WTC11 (cell line): Measurements from ENCODE around the gene SLC13A5. TPM values are rescaled to one million over a fixed set of nuclear protein-coding genes. Genes with fewer than 3 reads are reported as not detected.

Source experiments
- ATAC-seq: fragments of 200-7000 bp; cut with Tn5 transposase; 2 replicates; pipeline ENCODE4 v1.10.0; 2021; ENCODE audit warnings: mild to moderate bottlenecking, moderate library complexity
- CTCF ChIA-PET: fragments of 300-600 bp; sonication (Branson Sonifier 250); formaldehyde crosslinking; loops from one replicate; lab custom pipeline; 2021; ENCODE audit warnings: antibody characterized with exemption; lab: Charles Lee
- POLR2A ChIA-PET: fragments of 350-600 bp; sonication (Branson Sonifier 250); formaldehyde crosslinking; loops from one replicate; lab custom pipeline; 2021; ENCODE audit warnings: antibody characterized with exemption; lab: Charles Lee
- DNase-seq: peaks from one replicate; pipeline ENCODE4 v3.0.0; 2021; ENCODE audit warnings: low spot score
- H3K27ac Mint-ChIP-seq: 2 replicates; pipeline ENCODE4 v1.8.0; 2021; ENCODE audit warnings: mixed read lengths
- H3K27me3 Mint-ChIP-seq: 2 replicates; pipeline ENCODE4 v1.8.0; 2021; ENCODE audit warnings: low read depth, mild to moderate bottlenecking, moderate library complexity, mixed read lengths
- H3K36me3 Mint-ChIP-seq: 2 replicates; pipeline ENCODE4 v1.8.0; 2021; ENCODE audit warnings: mixed read lengths
- H3K4me1 Mint-ChIP-seq: 2 replicates; pipeline ENCODE4 v1.8.0; 2022; ENCODE audit warnings: mixed read lengths
- H3K4me3 Mint-ChIP-seq: 2 replicates; pipeline ENCODE4 v1.8.0; 2021; ENCODE audit warnings: mild to moderate bottlenecking, moderate library complexity, mixed read lengths
- H3K9me3 Mint-ChIP-seq: 2 replicates; pipeline ENCODE4 v1.8.0; 2021; ENCODE audit warnings: mixed read lengths
- CBFB ChIP-seq: sonication (generic); formaldehyde crosslinking; IDR thresholded peaks from 2 replicates; pipeline ENCODE4 v1.8.1; 2022; ENCODE audit warnings: mild to moderate bottlenecking, low read depth, missing genetic modification reagents
- ESRRA ChIP-seq: sonication (generic); formaldehyde crosslinking; IDR thresholded peaks from 2 replicates; pipeline ENCODE4 v1.8.1; 2022; ENCODE audit warnings: mild to moderate bottlenecking, missing genetic modification reagents, borderline replicate concordance
- FOXP1 ChIP-seq: sonication (generic); formaldehyde crosslinking; IDR thresholded peaks from 2 replicates; pipeline ENCODE4 v1.8.0; 2022; ENCODE audit warnings: missing genetic modification reagents, mild to moderate bottlenecking, moderate library complexity, borderline replicate concordance
- GABPB1 ChIP-seq: sonication (generic); formaldehyde crosslinking; IDR thresholded peaks from 2 replicates; pipeline ENCODE4 v1.8.1; 2023; ENCODE audit warnings: mild to moderate bottlenecking, missing genetic modification reagents
- PRRX2 ChIP-seq: fragments of 250-450 bp; sonication (Bioruptor Pico); IDR thresholded peaks from 2 replicates; pipeline ENCODE4 v1.8.0; 2021; ENCODE audit warnings: mild to moderate bottlenecking
- SMAD4 ChIP-seq: sonication (generic); formaldehyde crosslinking; IDR thresholded peaks from 2 replicates; pipeline ENCODE4 v1.8.0; 2022; ENCODE audit warnings: mild to moderate bottlenecking, missing genetic modification reagents
- TCF7 ChIP-seq: sonication (generic); formaldehyde crosslinking; IDR thresholded peaks from 2 replicates; pipeline ENCODE4 v1.8.0; 2022; ENCODE audit warnings: mild to moderate bottlenecking, low read depth, missing genetic modification reagents, moderate library complexity
- TP53 ChIP-seq: sonication (generic); formaldehyde crosslinking; IDR thresholded peaks from 2 replicates; pipeline ENCODE4 v1.8.1; 2023; ENCODE audit warnings: mild to moderate bottlenecking, missing genetic modification reagents
- ZBTB21 ChIP-seq: sonication (generic); formaldehyde crosslinking; IDR thresholded peaks from 2 replicates; pipeline ENCODE4 v1.8.1; 2023; ENCODE audit warnings: mild to moderate bottlenecking, missing genetic modification reagents, borderline replicate concordance
- ZNF219 ChIP-seq: sonication (generic); formaldehyde crosslinking; IDR thresholded peaks from 2 replicates; pipeline ENCODE4 v1.8.0; 2023; ENCODE audit warnings: missing genetic modification reagents, mild to moderate bottlenecking, borderline replicate concordance
- ZNF232 ChIP-seq: sonication (generic); formaldehyde crosslinking; IDR thresholded peaks from 2 replicates; pipeline ENCODE4 v1.8.0; 2022; ENCODE audit warnings: mild to moderate bottlenecking, missing genetic modification reagents
- total RNA-seq: library from RNA; stranded (reverse); gene quantifications from 3 replicates; pipeline ENCODE4 v1.2.3, GENCODE V29; 2021
- TF ChIP-seq, protein P1 (sequence below): sonication (generic); formaldehyde crosslinking; IDR thresholded peaks from 2 replicates; pipeline ENCODE4 v1.8.0; 2022; ENCODE audit warnings: mild to moderate bottlenecking, missing genetic modification reagents
- TF ChIP-seq, protein P2 (sequence below): fragments of 250-450 bp; sonication (Bioruptor Pico); IDR thresholded peaks from 2 replicates; pipeline ENCODE4 v1.8.0; 2021; ENCODE audit warnings: mild to moderate bottlenecking
- TF ChIP-seq, protein P3 (sequence below): sonication (generic); formaldehyde crosslinking; conservative IDR thresholded peaks from 2 replicates; pipeline ENCODE4 v1.8.1; 2022; ENCODE audit warnings: mild to moderate bottlenecking, missing genetic modification reagents
- TF ChIP-seq, protein P4 (sequence below): sonication (generic); formaldehyde crosslinking; conservative IDR thresholded peaks from 2 replicates; pipeline ENCODE4 v1.8.1; 2023; ENCODE audit warnings: mild to moderate bottlenecking, low read depth, missing genetic modification reagents, moderate library complexity
- TF ChIP-seq, protein P5 (sequence below): fragments of 250-450 bp; sonication (Bioruptor Pico); conservative IDR thresholded peaks from 2 replicates; pipeline ENCODE4 v1.9.0; 2021; ENCODE audit warnings: mild to moderate bottlenecking
- TF ChIP-seq, protein P6 (sequence below): sonication (generic); formaldehyde crosslinking; IDR thresholded peaks from 2 replicates; pipeline ENCODE4 v1.8.1; 2022; ENCODE audit warnings: mild to moderate bottlenecking, missing genetic modification reagents, moderate library complexity, borderline replicate concordance
- TF ChIP-seq, protein P7 (sequence below): sonication (generic); formaldehyde crosslinking; IDR thresholded peaks from 2 replicates; pipeline ENCODE4 v1.8.0; 2023; ENCODE audit warnings: missing genetic modification reagents, mild to moderate bottlenecking, borderline replicate concordance
- TF ChIP-seq, protein P8 (sequence below): sonication (generic); formaldehyde crosslinking; IDR thresholded peaks from 2 replicates; pipeline ENCODE4 v1.8.1; 2022; ENCODE audit warnings: mild to moderate bottlenecking, moderate library complexity, missing genetic modification reagents

SLC13A5 gene
- total RNA-seq, 1 experiment from 2014 or later = 1.8 TPM

DNA sequence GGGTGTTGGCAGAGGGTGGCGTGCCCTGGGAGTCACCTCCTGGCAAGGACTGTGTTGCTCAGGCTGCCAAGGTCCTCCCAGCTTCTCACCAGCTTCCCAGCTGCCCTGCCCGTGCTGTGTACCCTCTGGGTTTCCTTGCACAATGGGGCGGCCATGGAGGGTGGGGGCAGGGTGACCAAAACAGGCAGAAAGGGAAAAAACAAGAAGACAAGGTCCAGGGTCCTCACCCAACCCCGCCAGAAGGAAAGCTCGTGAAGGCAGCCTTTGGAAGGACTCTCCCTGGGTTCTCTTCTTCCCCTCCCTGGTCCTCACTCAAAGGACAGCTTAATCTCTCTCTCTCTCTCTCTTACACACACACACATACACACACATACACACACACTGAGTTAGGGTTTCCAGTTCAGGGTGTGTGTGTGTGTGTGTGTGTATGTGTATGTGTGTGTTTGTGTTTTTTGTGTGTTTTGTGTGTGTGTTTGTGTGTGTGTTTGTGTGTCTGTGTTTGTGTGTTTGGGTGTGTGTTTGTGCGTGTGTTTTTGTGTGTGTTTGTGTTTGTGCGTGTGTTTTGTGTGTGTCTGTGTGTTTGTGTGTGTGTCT lies 2.0 kb downstream of the SLC13A5 start:
- Mint-ChIP-seq H3K9me3 (peaks cover 12% of the 10 kb centered on the region), H3K27ac (no peak overlapping the region), H3K27me3 (peaks cover 50% of the 10 kb centered on the region), H3K4me1 (peaks cover 21% of the 10 kb centered on the region), H3K4me3 (no peak overlapping the region), H3K36me3 (peaks cover 3% of the 10 kb centered on the region; the same call in 1 of the 2 replicates)
- DNase-seq (no peak), ATAC-seq (no peak)
- no peak for TF ChIP-seq GABPB1
- TF ChIP-seq TP53 (CRISPR knock-in tag) = no peak
- TF ChIP-seq, protein P1, sequence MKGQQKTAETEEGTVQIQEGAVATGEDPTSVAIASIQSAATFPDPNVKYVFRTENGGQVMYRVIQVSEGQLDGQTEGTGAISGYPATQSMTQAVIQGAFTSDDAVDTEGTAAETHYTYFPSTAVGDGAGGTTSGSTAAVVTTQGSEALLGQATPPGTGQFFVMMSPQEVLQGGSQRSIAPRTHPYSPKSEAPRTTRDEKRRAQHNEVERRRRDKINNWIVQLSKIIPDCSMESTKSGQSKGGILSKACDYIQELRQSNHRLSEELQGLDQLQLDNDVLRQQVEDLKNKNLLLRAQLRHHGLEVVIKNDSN (CRISPR knock-in tag) = no peak
- no peak for TF ChIP-seq ZNF232 (CRISPR knock-in tag)
- TF ChIP-seq, protein P2, sequence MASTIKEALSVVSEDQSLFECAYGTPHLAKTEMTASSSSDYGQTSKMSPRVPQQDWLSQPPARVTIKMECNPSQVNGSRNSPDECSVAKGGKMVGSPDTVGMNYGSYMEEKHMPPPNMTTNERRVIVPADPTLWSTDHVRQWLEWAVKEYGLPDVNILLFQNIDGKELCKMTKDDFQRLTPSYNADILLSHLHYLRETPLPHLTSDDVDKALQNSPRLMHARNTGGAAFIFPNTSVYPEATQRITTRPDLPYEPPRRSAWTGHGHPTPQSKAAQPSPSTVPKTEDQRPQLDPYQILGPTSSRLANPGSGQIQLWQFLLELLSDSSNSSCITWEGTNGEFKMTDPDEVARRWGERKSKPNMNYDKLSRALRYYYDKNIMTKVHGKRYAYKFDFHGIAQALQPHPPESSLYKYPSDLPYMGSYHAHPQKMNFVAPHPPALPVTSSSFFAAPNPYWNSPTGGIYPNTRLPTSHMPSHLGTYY (CRISPR knock-in tag) = no peak
- no peak for TF ChIP-seq FOXP1 (CRISPR knock-in tag)
- no peak for TF ChIP-seq CBFB (CRISPR knock-in tag)
- TF ChIP-seq ZBTB21 (CRISPR knock-in tag) = no peak
- TF ChIP-seq TCF7 (CRISPR knock-in tag) = no peak
- no peak for TF ChIP-seq PRRX2 (CRISPR knock-in tag)
- TF ChIP-seq ZNF219 = no peak
- TF ChIP-seq, protein P3, sequence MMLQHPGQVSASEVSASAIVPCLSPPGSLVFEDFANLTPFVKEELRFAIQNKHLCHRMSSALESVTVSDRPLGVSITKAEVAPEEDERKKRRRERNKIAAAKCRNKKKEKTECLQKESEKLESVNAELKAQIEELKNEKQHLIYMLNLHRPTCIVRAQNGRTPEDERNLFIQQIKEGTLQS (CRISPR knock-in tag) = no peak
- TF ChIP-seq, protein P4, sequence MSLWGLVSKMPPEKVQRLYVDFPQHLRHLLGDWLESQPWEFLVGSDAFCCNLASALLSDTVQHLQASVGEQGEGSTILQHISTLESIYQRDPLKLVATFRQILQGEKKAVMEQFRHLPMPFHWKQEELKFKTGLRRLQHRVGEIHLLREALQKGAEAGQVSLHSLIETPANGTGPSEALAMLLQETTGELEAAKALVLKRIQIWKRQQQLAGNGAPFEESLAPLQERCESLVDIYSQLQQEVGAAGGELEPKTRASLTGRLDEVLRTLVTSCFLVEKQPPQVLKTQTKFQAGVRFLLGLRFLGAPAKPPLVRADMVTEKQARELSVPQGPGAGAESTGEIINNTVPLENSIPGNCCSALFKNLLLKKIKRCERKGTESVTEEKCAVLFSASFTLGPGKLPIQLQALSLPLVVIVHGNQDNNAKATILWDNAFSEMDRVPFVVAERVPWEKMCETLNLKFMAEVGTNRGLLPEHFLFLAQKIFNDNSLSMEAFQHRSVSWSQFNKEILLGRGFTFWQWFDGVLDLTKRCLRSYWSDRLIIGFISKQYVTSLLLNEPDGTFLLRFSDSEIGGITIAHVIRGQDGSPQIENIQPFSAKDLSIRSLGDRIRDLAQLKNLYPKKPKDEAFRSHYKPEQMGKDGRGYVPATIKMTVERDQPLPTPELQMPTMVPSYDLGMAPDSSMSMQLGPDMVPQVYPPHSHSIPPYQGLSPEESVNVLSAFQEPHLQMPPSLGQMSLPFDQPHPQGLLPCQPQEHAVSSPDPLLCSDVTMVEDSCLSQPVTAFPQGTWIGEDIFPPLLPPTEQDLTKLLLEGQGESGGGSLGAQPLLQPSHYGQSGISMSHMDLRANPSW (CRISPR knock-in tag) = no peak
- TF ChIP-seq, protein P5, sequence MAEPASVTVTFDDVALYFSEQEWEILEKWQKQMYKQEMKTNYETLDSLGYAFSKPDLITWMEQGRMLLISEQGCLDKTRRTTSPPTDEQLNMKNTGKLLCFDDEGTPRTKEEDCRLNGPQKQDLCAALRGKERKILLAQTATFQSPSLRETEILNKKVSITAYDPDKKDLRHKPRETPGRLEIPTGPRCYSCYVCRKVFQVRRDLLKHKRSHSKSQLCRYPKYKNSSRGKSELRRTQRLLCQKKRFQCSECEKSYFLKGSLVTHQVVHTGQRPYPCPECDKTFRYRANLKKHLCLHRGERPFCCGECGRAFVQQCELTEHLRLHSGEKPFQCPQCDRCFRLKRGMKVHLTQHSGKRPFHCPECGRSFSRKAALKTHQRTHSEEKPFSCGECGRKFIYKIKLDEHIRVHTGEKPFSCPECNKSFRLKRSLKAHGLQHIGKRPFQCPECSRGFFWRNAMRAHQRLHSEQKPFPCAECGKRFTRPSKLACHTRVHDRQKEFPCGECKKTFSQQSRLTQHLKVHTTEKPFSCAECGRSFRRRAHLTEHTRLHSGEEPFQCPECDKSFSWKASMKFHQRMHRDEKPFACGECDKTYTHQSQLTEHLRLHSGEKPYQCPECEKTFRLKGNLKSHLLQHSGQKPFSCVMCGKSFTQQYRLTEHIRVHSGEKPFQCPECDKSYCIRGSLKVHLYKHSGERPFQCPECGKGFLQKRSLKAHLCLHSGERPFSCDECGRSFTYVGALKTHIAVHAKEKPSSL = no peak
- TF ChIP-seq, protein P6, sequence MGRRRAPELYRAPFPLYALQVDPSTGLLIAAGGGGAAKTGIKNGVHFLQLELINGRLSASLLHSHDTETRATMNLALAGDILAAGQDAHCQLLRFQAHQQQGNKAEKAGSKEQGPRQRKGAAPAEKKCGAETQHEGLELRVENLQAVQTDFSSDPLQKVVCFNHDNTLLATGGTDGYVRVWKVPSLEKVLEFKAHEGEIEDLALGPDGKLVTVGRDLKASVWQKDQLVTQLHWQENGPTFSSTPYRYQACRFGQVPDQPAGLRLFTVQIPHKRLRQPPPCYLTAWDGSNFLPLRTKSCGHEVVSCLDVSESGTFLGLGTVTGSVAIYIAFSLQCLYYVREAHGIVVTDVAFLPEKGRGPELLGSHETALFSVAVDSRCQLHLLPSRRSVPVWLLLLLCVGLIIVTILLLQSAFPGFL (CRISPR knock-in tag) = no peak
- no peak for TF ChIP-seq ESRRA (CRISPR knock-in tag)
- TF ChIP-seq, protein P7, sequence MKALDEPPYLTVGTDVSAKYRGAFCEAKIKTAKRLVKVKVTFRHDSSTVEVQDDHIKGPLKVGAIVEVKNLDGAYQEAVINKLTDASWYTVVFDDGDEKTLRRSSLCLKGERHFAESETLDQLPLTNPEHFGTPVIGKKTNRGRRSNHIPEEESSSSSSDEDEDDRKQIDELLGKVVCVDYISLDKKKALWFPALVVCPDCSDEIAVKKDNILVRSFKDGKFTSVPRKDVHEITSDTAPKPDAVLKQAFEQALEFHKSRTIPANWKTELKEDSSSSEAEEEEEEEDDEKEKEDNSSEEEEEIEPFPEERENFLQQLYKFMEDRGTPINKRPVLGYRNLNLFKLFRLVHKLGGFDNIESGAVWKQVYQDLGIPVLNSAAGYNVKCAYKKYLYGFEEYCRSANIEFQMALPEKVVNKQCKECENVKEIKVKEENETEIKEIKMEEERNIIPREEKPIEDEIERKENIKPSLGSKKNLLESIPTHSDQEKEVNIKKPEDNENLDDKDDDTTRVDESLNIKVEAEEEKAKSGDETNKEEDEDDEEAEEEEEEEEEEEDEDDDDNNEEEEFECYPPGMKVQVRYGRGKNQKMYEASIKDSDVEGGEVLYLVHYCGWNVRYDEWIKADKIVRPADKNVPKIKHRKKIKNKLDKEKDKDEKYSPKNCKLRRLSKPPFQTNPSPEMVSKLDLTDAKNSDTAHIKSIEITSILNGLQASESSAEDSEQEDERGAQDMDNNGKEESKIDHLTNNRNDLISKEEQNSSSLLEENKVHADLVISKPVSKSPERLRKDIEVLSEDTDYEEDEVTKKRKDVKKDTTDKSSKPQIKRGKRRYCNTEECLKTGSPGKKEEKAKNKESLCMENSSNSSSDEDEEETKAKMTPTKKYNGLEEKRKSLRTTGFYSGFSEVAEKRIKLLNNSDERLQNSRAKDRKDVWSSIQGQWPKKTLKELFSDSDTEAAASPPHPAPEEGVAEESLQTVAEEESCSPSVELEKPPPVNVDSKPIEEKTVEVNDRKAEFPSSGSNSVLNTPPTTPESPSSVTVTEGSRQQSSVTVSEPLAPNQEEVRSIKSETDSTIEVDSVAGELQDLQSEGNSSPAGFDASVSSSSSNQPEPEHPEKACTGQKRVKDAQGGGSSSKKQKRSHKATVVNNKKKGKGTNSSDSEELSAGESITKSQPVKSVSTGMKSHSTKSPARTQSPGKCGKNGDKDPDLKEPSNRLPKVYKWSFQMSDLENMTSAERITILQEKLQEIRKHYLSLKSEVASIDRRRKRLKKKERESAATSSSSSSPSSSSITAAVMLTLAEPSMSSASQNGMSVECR (CRISPR knock-in tag) = no peak
- TF ChIP-seq SMAD4 = no peak
- TF ChIP-seq, protein P8, sequence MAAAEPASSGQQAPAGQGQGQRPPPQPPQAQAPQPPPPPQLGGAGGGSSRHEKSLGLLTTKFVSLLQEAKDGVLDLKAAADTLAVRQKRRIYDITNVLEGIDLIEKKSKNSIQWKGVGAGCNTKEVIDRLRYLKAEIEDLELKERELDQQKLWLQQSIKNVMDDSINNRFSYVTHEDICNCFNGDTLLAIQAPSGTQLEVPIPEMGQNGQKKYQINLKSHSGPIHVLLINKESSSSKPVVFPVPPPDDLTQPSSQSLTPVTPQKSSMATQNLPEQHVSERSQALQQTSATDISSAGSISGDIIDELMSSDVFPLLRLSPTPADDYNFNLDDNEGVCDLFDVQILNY = no peak
- ChIA-PET POLR2A (no interaction called here), CTCF (interaction anchor here (3.4 to 4.9 kb wide), 4 partner anchors 10 to 142 kb away, joined by 13 to 104 read pairs (median 22); no protein-coding TSS in a partner anchor)
